Epidermal melanocyte (primary cell): ENCODE results near the gene IL17RB.

Experiments
- DNase-seq: peaks from one replicate; pipeline ENCODE4 v3.0.0; 2011; ENCODE audit warnings: low spot score; ENCODE audit not compliant: insufficient read length

Gene IL17RB

DNA sequence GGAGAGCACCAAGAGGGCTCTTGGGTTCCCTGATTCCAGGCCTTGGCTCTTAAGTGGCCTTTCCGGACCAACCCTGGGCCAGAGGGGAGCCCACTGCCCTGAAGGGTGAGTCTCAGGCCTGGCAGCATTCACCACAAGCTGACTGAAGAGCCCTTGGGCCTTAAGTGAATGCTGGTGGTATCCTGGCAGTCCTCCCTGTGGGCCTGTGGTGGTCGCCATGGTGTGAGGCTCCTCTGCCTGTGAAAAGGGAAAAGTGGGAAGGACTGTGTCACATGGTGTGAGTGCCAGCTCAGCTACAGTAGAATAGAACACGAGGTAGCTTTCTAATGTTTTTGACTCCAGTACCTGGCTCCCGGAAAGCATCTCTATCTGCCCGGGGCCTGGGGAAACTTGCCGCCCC lies 15.4 kb upstream of the IL17RB start:
- no peak for DNase-seq

DNA sequence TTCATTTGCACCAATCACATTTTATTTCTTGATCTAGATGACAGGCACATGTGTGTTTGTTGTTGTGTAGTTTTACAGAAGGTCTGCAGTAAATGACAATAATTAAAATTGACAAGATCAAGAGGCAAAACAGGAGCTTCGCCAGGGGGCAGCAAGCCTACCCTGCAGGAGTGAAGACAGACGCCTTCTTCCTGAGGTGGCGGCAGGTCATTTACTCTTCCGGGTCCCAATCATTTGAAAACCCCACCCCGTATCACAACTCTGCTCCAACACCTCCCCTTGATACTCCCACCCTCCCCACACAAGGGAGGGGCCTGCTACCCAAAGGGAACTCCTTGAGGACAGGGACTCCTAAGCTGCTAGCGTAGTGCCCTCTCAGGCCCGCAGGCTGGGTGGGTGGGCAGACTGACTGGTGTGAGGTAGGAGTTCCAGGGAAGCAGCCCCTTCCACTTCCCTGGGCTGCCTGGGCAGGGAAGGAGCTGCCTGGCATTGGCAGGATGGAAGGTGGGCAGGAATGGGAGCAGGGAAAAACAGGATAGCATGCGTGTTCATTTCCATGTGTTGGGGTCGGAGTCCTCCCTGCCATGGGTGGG lies 13.2 kb upstream of the IL17RB start:
- DNase-seq = no peak

DNA sequence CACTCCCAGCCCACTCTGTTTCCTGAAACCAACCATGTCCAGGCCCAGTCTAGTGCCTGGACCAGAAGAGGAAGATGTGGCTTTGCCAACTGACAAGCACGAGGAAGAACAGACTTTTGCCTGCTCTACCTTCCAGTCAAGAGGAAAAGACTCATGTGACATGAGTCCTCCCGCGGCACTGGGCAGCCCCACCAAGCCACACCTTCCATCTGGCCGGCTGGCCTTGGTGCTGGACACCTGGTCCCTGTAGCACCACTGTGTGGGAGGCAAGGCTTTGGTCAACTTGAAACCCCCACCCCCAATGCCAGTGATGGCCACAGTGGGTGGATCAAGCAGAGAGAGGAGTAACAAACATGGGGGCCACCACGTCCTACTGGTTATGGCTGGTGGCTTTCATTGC lies 12.7 kb upstream of the IL17RB start:
- no peak for DNase-seq

DNA sequence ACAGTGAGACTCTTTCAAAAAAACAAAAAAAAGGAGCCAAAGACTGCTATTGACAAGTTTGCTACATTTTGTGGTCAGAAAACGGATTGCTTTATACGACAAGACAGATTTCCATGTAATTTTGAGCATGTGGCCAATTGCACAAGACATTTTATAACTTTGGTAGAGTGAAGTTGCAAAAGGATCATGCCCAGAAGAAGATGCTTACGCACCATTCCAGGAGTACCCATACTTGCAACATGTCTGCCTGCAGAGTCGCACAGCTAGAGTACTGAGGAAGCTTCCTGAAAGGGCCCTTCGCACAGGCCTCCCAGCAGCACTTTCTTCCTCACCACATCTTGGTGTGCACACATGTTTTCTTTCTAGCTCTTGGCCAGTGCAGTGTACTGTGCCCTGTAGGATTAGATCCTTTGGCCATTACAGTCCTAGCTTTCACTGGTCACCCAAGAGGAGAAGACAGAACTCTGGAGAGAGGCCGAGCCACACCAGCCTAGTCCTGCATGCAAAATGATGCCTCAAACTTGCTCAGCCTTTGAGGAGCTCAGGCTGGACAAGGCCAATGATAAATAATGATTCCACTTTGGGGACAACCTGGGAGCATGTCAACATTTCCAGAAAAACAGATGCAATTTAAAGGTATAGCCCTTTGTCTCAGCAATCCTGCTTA lies 11.8 kb upstream of the IL17RB start:
- no peak for DNase-seq

DNA sequence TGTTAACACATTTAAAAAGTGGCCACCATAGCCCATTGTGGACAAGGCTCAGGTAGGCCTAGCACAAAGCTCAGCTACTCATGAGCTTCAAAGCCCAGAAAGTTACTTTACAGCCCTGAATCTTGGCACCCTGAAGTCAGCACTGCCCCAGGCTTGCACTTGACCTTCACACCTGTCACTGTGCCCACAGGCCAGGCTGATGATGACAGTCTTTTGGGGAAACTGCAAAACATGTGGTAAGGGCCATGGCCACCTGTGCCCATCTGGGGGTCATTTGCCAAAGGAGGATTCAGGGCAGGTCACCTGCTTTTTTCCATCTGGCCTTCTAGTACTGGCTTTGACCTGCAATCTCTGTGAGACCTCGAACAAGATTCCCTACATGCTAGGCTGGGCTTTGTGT lies 11.1 kb upstream of the IL17RB start:
- no peak for DNase-seq

DNA sequence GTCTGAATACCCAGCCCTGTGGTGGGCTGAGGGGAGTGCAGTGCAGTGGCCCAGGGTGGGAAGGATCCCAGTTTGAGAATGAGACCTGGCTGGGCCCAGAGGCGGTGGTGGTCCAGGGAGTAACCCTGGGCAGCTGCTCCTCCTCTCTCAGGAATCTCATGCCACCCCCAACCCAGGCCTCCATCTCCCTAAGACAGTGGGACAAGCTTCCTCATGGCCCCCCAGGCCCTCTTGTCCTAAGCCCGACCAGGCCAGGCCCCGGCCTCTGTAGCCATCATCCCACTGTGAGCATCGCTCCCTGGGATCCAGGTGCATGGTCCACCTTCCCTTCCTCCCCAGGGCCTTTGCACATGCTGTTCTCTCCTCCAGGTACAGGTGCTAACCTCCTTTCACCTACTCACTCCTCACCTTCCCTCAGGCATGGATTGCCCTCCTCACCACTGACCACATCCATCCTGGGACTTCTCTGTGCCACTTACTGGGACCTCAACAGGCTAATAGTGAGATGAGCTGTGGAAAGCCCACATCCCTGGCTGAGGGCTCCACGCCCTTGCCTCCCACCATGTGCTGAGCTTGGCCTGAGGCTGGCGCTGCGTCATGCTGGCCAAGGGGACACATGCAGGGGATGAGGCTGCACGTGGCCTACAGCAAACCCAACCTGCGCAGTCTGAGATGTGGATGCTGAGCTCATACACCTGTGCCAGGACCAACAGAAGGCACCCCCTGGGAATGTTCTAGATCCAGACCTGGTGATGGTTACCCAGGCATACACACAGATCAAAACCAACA lies 10.1 kb upstream of the IL17RB start:
- no peak for DNase-seq

DNA sequence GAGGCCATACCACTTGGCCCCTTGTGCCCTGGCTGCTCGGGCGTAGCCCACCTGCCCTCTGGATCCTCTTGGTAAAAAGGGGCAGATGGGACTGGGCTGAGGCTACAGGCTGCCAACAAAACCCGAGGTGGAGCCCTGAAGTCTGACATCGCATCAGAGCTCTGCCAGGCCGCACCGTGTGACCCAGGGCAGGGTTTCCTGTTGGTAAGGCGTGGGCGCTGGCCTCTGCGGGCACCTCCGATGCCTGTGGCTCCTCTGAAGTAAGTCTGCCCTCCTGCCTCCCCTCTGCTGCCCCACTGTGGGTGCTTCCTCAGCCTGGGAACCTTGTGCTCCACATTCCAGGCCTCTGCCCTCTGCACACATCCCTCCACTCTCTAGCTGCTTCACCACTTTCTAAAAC lies 9.0 kb upstream of the IL17RB start:
- no peak for DNase-seq

DNA sequence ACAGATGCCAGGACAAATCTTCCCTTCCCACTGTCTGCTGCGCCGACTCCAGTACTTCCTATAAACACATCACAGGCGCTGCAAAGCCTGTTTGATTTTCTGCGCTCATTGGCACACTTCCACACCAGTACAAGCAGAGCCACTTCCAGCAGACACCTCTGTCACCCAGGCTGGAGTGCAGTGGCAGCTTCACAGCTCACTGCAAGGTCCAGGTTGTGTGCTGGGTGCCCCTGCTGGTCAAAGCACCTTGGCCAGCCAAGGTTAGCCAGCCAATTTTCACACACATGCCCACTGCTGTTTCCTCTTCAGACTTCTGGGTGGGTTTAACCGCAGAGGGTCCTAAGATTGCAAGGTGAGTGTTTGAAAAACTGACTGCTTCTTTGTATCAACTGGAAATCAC lies 5.1 kb upstream of the IL17RB start:
- DNase-seq = no peak

DNA sequence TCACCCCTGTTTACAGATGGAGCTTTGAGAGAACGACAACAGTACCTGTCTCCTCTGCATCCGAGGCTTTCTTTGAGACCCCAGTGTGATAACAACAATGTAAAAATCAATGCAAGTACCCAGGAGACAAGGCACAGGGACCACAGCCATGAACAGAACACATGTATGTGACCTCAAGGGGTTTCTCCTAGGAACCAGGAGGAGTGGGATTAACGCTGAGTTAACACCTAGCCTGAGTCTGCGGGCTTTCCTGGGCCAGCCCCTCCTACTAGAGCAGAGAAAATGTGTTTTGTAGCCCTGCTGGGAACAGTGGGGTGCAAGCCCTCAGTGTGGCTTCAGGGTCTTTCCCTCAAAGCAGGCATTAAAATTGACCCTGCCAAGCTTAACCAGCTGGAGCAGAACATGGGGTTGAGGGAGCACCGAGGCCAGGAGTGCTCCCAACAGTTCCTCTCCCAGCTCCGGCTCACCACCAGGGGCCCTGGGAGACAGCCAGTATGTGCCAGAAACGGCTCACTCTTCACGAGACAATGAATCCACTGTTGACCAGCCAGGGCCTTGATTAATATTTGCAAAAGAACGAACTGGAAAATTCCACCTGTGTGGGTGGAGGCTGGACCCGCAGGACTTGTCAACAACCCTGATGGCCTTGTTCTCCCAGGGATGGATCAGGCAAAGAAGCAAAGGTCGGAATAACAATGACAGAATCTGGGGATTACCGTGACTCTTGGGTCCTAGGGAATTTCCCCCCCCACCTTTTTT lies 3.8 kb upstream of the IL17RB start:
- DNase-seq = no peak

DNA sequence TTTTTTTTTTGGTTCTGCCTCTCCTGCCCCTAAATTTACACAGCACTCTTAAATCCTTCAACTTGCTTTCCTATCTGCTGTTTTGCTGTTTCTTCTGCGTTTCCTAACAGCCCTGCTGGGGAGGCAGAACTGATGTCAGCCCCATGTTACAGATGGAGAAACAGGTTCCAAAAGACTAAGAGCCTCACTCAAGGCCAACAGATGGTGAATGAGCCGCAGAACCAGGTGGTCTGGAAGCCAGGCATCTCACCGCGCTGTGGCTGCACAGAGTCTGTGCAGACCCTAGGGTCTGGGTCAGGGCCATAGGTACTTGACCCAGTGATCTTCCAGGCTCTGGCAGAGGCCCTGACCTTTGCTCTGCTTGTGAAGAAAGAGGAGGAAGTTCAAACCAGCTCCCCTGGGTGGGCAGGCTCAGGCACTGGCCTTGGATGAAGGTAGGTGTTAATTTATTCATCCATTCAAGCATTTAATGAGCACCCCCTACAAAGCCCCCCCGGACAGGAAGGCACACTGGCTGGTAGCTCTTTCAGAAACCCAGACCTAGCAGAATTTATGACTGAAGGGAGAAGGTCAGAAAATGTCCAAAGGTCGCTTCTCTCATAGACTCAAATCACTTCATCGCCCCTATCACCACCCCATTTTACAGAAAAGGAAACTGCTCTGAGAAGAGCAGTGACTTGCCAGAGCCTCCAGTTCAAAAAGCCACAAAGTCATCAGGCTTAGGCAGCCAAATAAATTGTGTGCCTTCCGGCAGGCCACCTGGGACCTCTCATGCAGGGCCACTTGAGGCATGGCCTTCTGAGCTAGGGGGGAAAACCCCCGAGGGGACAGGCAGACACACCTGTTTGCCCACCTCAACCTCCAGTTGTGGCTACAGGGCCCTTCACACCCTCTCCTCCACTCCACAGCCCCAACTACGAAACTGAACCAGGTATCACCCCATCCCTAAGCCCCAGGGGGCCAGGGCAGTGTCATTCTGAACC lies 2.9 kb upstream of the IL17RB start:
- no peak for DNase-seq

DNA sequence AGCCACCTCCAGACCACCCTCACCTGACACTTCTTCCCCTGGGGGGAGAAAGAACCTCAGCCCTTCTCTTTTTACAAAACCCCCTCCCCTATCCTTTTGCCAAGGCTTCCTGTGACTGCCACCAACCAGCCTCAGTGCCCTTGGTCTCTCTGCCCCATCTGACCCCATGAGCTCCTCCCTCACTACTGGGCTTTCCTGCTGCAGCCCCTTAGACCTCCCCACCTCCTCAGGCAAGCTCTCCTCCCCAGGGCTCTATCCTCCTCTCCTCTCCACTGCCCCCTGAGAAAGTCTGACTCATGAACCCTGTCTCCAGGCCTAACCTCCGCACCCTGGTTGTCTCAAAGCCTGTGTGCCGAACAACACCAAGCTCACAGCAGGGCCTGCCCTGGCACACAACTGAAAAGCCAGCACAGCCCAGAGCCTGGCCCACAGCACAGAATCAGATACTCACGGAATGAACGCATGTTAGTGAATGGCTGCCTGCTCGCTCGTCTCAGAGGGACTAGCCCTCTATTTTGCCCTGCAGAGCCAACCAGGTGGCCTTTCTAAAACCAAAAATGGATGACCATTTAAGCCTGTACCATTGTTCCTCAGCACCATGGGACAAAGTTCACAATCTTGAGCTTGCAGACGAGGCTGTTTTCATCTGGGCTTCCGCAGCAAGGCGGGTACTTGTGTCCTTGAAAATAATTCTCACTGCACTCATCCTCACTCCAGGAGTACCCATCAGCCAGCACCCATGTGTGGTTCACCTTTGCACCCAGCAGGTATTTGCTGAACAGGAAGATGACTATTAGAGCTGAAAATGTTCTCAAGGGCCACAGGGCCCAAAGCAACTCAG lies 1.9 kb upstream of the IL17RB start:
- no peak for DNase-seq

DNA sequence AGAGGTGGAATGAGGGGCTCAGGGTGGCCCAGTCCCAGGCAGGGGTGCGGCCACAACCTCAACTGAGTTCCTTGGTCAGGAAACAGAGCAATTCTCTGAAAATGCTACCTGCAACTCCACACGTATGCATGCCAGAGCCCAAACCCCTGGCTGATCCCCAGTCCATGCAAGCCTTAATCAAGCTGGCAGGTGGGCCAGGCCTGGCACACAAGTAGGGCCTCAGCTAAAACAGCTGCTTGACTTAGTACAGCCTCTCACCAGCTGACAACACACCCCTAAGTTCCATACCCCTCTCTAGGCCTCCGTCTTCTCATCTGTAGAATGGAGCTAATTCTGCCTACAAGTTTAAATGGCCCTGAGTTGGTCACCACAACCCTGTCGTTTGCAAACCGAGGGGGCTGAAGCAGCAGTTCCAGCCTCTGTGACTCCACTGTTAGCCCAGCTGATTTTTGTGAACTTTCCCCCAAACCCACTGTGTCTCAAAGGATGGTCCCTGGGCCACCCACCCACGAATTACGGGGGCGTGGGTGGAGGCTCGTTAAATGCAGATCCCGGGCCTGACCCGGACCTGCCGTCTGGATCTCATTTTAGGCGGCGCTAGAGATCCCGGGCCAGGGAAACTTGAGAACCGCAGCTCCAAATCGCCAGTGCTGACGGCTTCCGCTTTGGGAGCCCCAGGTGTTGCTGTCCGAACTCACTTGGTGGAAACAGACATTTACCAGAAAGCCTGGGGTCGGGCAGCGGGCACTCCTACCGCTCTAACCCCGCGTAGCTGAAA lies 1.1 kb upstream of the IL17RB start:
- no peak for DNase-seq

DNA sequence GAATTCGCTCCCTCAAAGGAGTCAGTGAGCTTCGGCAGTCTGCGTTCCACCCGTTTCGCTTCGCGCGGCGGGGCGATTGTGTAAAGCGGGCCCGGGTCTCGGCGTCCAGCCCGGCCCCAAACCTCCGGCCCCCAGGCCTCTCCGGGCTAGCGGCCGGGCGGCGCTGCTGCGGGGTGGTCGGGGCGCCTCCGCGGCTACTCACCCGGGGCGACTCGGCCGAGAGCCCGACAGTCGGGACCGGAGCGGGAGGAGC lies 561 bp upstream of the IL17RB start:
- no peak for DNase-seq

DNA sequence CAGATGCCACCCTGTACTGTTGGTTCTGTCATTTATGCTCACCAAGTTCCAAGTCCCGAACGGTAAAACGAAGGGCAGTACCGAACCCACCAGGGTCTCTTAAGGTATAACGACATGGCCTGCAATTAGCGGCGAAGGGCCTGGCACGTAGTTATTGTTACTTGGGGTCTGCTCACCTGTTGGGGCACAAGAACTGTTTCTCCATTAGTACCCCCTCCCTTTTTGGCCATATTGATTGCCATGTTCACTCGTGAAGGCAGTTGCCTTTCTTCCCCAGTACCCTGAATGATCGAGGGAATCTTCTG lies 435 bp downstream of the IL17RB start:
- no peak for DNase-seq

DNA sequence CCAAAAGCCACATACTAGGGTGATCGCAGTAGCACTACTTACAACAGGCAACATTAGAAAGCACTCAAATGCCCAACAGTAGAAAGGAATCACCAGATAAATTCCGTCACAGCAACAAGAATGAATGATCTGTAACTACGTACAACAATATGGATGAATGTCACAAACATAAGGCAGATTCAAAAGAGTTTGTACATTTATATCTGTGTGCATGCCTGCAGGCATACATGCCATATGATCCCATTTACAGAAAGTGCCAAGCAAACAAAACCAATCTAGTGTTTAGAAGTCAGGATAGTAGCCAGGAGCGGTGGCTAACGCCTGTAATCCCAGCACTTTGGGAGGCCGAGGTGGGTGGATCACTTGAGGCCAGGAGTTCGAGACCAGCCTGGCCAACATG lies 3.5 kb downstream of the IL17RB start:
- no peak for DNase-seq

DNA sequence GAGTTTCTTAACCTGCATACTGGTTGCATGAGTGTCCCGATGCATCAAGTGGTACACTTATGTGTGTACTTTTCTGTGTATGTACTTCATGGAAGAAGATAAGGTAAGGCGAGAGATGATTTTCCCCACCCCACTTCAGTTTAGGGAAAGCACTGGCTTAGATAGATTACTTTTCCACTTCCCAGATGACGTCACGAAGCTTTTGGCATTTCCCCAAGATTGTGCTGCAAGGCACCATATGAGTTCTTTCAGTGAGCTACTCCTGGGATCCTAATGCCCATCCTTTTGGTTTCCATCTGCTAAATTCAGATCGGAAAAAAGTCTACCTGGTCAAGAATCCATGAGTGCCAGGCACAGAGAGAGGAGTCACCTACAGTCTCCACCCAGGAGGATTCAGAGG lies 4.5 kb downstream of the IL17RB start:
- no peak for DNase-seq

DNA sequence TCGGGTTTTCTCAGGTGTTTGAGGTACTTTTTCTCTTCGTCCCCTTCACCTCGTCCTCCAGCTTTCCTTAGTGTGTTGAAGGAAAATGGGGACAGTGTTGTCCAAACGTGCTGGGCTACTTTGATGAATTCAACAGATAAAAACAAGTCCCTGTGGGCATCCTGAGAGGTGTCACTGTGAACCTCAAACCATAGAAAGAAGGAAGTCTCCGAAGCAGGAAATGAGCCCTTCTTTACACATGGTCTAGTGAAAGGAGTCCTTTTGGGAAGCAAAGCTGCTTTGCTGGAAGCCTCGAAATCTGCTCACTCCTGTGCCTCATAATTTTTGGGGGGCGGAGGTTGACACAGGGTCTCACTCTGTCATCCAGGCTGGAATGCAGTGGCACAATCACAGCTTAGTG lies 10.6 kb downstream of the IL17RB start:
- DNase-seq = no peak

DNA sequence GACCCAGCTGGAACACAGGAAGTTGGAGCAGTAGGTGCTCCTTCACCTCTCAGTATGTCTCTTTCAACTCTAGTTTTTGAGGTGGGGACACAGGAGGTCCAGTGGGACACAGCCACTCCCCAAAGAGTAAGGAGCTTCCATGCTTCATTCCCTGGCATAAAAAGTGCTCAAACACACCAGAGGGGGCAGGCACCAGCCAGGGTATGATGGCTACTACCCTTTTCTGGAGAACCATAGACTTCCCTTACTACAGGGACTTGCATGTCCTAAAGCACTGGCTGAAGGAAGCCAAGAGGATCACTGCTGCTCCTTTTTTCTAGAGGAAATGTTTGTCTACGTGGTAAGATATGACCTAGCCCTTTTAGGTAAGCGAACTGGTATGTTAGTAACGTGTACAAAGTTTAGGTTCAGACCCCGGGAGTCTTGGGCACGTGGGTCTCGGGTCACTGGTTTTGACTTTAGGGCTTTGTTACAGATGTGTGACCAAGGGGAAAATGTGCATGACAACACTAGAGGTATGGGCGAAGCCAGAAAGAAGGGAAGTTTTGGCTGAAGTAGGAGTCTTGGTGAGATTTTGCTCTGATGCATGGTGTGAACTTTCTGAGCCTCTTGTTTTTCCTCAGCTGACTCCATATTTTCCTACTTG lies 11.9 kb downstream of the IL17RB start:
- DNase-seq = no peak

DNA sequence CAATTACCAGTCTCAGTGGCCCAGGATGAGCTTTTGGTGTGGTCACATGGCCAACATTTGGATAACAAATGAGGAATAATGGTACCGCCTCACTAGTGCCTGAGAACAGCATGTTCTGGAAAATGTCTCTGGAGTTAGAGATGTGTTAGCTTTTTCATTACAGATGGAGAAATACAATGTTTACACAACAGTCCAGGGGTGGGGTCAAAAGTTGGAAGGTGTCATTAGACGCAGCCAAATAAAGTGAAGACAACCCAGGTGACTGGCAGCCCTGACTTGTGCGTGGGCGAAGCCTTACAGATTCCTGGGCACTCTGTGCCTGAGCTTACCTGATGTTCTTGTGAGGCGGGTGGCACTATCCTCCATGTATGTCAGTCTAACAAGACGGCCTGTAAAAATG lies 12.8 kb downstream of the IL17RB start:
- no peak for DNase-seq
